ENCODE data around the gene TENT4B. TPM values are rescaled to one million over a fixed set of nuclear protein-coding genes. Genes with fewer than 3 reads are reported as not detected.

Gene TENT4B
- total and polyA plus RNA-seq, 4 donors, result 4.5 to 13.9 (median 9.8) TPM

DNA sequence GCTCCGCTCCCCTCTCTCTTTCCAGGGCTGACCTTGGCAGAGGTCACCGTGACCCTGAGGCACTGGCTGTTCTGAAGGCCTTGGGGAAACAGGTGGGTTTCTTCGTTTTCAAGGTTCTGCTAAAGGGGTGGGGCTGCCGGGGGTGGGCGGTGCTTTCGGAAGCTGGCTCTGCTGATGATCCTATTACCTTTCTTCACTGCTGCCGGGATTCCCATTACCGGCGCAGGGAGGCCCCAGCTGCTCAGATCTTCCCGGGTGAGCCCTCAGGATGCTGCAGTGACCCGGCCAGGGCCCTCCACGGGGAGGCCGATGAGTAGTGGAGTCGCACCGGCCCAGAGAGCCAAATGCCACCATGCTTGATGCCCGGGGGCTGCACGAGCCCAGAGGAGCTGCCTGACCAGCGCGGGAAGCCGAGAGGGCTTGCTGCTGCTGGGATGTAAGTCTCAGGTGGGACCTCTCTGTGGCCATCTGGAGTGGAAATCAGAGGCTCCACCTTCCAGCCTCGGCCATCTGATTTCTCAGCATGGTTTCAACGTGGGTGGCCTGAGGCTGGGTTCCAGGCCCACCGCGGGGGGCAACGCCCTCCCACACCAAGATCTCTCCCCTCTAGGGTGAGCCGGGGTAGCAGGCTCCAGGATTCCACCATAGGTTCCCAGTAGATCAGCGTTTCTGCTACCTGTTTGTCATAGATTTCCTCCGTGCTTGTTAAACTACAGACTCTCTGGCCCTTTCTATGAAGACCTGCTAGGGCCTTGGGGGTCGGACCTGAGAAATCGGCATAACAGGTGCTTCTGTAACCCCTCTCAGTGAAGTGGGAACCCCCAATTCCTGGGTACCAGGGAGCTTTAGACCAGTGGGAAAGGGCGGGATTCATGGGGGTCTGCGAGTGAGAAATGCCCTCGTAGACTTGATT is 91.7 kb downstream of the TENT4B start:
- intact Hi-C loops (cut with DNase I), result loop anchor here (10.0 kb wide), 2 partner anchors 120 to 420 kb away; partner anchors contain the start of gene BRD7 (in 2 of the 2)
- Histone ChIP-seq H3K27ac (ENCODE audit: low read depth in 1 of 2, low read length in 2 of 2) (no peak overlapping the region), H3K9me3 (ENCODE audit: control insufficient read depth, low read length) (no peaks in the 10 kb centered on the region), H3K27me3 (ENCODE audit: control insufficient read depth in 1 of 2, insufficient read depth in 2 of 2, low read length in 1 of 2) (no peaks in the 10 kb centered on the region), H3K4me1 (ENCODE audit: control insufficient read depth in 1 of 2, insufficient read depth in 2 of 2, low read length in 2 of 2) (no peaks in the 10 kb centered on the region), H3K4me3 (ENCODE audit: low read length in 2 of 2) (no peak overlapping the region), H3K36me3 (ENCODE audit: control insufficient read depth in 1 of 2, insufficient read depth in 2 of 2, low read length in 1 of 2) (no peaks in the 10 kb centered on the region)
- ATAC-seq (ENCODE audit: low FRiP score) (no peak), DNase-seq (peak in 1 of 2 donors; percentile 70)
- WGBS, 2 donors, result 50 to 53% methylated on average over 32 to 33 of the region's 33 CpGs

DNA sequence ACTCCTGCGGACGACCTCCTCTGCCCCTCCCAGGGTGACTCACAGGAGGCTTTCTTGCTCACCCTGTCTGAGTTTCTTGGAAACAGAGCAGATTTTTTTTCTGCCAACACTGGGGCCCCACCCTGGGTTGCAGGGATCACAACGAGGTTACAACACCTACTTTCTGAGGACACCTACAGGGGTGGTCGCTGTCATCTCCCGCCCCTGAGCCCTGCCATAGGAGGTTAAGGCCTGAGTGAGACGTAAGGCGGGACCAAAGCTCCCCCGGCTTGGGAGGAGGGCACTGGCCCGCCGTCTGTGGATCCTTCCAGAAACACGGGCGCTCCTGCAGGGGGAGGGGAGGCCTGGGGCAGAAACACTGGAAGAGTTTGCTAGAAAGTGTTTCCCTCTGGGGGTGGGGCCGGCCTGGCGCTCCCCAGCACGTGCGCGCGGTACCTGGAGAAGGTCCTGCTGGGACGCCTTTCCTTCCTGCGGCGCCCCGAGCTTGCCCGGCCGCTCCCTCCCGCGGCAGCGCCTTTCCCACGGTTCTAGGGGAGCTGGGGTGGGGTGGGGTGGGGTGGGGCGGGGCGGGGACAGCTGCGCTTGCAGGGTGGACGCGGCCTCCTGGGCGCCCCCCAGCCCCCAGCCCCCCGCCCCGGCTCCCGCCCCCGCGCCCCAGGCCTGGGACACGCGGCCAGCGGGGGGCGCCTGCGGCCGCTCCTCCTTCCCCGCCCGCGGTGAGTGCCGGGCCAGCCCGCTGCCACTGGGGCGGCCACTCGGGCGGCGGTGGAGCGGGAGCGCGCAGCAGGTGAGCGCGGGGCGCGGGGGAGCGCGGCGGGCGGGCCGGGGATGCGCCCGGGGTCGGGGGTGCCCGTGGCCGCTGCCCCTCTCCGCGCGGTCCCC is 92.6 kb downstream of the TENT4B start:
- Histone ChIP-seq H3K27ac (ENCODE audit: low read depth in 1 of 2, low read length in 2 of 2) (no peak overlapping the region), H3K4me3 (ENCODE audit: low read length in 2 of 2) (peak overlapping the region; percentile 70 to 90), H3K36me3 (ENCODE audit: control insufficient read depth in 1 of 2, insufficient read depth in 2 of 2, low read length in 1 of 2) (no peaks in the 10 kb centered on the region), H3K27me3 (ENCODE audit: control insufficient read depth in 1 of 2, insufficient read depth in 2 of 2, low read length in 1 of 2) (no peaks in the 10 kb centered on the region), H3K4me1 (ENCODE audit: control insufficient read depth in 1 of 2, insufficient read depth in 2 of 2, low read length in 2 of 2) (no peaks in the 10 kb centered on the region), H3K9me3 (ENCODE audit: control insufficient read depth, low read length) (no peaks in the 10 kb centered on the region)
- DNase-seq (peak; percentile 68 to 86), ATAC-seq (ENCODE audit: low FRiP score) (peak; percentile 57)
- intact Hi-C loops (cut with DNase I), result loop anchor here (10.0 kb wide), 2 partner anchors 119 to 419 kb away; partner anchors contain the start of gene BRD7 (in 2 of the 2)
- WGBS, 2 donors, result 1% methylated on average over 27 to 74 of the region's 74 CpGs

- ATAC-seq (ENCODE audit: low FRiP score), result peak; percentile 30
These were observed 93.4 kb downstream of the TENT4B start for GRCh38 chr16:50246299-50247122.

GRCh38 chr16:50247123-50247905 is 94.2 kb downstream of the TENT4B start:
- Histone ChIP-seq H3K27ac (ENCODE audit: low read depth in 1 of 2, low read length in 2 of 2) (no peak overlapping the region), H3K36me3 (ENCODE audit: control insufficient read depth in 1 of 2, insufficient read depth in 2 of 2, low read length in 1 of 2) (no peaks in the 10 kb centered on the region), H3K4me1 (ENCODE audit: control insufficient read depth in 1 of 2, insufficient read depth in 2 of 2, low read length in 2 of 2) (no peaks in the 10 kb centered on the region), H3K4me3 (ENCODE audit: low read length in 2 of 2) (no peak overlapping the region), H3K27me3 (ENCODE audit: control insufficient read depth in 1 of 2, insufficient read depth in 2 of 2, low read length in 1 of 2) (no peaks in the 10 kb centered on the region), H3K9me3 (ENCODE audit: control insufficient read depth, low read length) (no peaks in the 10 kb centered on the region)
- ATAC-seq (ENCODE audit: low FRiP score), result no peak
- intact Hi-C loops (cut with DNase I), result loop anchor here (10.0 kb wide), 2 partner anchors 117 to 417 kb away; partner anchors contain the start of gene BRD7 (in 2 of the 2)
- WGBS, 2 donors, result 95 to 96% methylated on average over 12 of the region's 12 CpGs
- DNase-seq, result peak in 1 of 2 donors; percentile 48

More at GRCh38 chr16:50246299-50247122, 93.4 kb downstream of the TENT4B start:
- DNase-seq, result peak; percentile 64 to 85
- H3K27ac ChIP-seq (ENCODE audit: low read depth in 1 of 2, low read length in 2 of 2), result no peak overlapping the region
- no peaks in the 10 kb centered on the region for H3K36me3 ChIP-seq (ENCODE audit: control insufficient read depth in 1 of 2, insufficient read depth in 2 of 2, low read length in 1 of 2)
- peak overlapping the region; percentile 70 to 90 for H3K4me3 ChIP-seq (ENCODE audit: low read length in 2 of 2)
- H3K4me1 ChIP-seq (ENCODE audit: control insufficient read depth in 1 of 2, insufficient read depth in 2 of 2, low read length in 2 of 2), result no peaks in the 10 kb centered on the region
- 10 to 13% methylated on average over 37 to 46 of the region's 46 CpGs for WGBS, 2 donors
- intact Hi-C loops (cut with DNase I), result loop anchor here (10.0 kb wide), 2 partner anchors 118 to 418 kb away; partner anchors contain the start of gene BRD7 (in 2 of the 2)
- no peaks in the 10 kb centered on the region for H3K27me3 ChIP-seq (ENCODE audit: control insufficient read depth in 1 of 2, insufficient read depth in 2 of 2, low read length in 1 of 2)
- no peaks in the 10 kb centered on the region for H3K9me3 ChIP-seq (ENCODE audit: control insufficient read depth, low read length)

- Histone ChIP-seq H3K27me3 (ENCODE audit: control insufficient read depth in 1 of 2, insufficient read depth in 2 of 2, low read length in 1 of 2) (no peaks in the 10 kb centered on the region), H3K9me3 (ENCODE audit: control insufficient read depth, low read length) (no peaks in the 10 kb centered on the region), H3K36me3 (ENCODE audit: control insufficient read depth in 1 of 2, insufficient read depth in 2 of 2, low read length in 1 of 2) (no peaks in the 10 kb centered on the region), H3K4me1 (ENCODE audit: control insufficient read depth in 1 of 2, insufficient read depth in 2 of 2, low read length in 2 of 2) (no peaks in the 10 kb centered on the region), H3K4me3 (ENCODE audit: low read length in 2 of 2) (no peak overlapping the region), H3K27ac (ENCODE audit: low read depth in 1 of 2, low read length in 2 of 2) (no peak overlapping the region)
- no peak for ATAC-seq (ENCODE audit: low FRiP score)
- 76 to 85% methylated on average over 13 of the region's 13 CpGs for WGBS, 2 donors
- intact Hi-C loops (cut with DNase I), result loop anchor here (10.0 kb wide), 2 partner anchors 117 to 417 kb away; partner anchors contain the start of gene BRD7 (in 2 of the 2)
- peak in 1 of 2 donors; percentile 50 for DNase-seq
These were observed 95.0 kb downstream of the TENT4B start for GRCh38 chr16:50247906-50248608.

DNA sequence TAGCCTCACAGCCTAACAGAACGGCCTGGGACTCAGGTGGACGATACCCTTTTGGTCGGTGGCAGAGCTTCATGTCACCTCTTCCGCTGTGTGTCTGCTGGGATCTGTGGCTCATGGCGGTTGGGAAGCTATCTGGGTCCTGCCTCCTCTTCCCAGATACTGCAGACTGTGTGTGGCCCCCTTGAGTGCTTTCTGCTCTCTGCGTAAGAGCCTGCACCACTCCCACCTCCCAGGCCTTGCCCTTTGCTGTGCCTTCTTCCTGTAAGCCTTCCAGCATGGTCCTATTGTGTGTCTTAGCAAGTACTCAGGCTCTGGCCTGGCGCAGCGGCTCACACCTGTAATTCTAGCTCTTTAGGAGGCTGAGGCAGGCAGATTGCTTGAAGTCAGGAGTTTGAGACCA is 95.7 kb downstream of the TENT4B start:
- ATAC-seq (ENCODE audit: low FRiP score) (no peak), DNase-seq (peak in 1 of 2 donors; percentile 28)
- Histone ChIP-seq H3K4me1 (ENCODE audit: control insufficient read depth in 1 of 2, insufficient read depth in 2 of 2, low read length in 2 of 2) (no peaks in the 10 kb centered on the region), H3K36me3 (ENCODE audit: control insufficient read depth in 1 of 2, insufficient read depth in 2 of 2, low read length in 1 of 2) (no peaks in the 10 kb centered on the region), H3K4me3 (ENCODE audit: low read length in 2 of 2) (no peak overlapping the region), H3K9me3 (ENCODE audit: control insufficient read depth, low read length) (no peaks in the 10 kb centered on the region), H3K27ac (ENCODE audit: low read depth in 1 of 2, low read length in 2 of 2) (no peak overlapping the region), H3K27me3 (ENCODE audit: control insufficient read depth in 1 of 2, insufficient read depth in 2 of 2, low read length in 1 of 2) (no peaks in the 10 kb centered on the region)
- intact Hi-C loops (cut with DNase I), result loop anchor here (10.0 kb wide), 2 partner anchors 116 to 416 kb away; partner anchors contain the start of gene BRD7 (in 2 of the 2)
- WGBS, 2 donors, result 81 to 92% methylated on average over 8 of the region's 8 CpGs

Data from aorta (tissue), 5 donors.